NB4 (cell line): Measurements from ENCODE around the gene PFKFB3.
"Not testable (repeated sequence)": the region's sequence is repeated elsewhere in the genome, so short reads cannot be mapped to it uniquely, and the experiment has no call there.

ENCODE experiments used
- DNase-seq: peaks from one replicate; pipeline ENCODE4 v3.0.0; 2010; ENCODE audit warnings: low read depth
- H3K4me3 ChIP-seq: one replicate; pipeline ENCODE4 v1.5.1; 2011; ENCODE audit warnings: mild to moderate bottlenecking, low read depth, low read length, moderate library complexity
- CTCF ChIP-seq: IDR thresholded peaks from one replicate; pipeline ENCODE4 v1.5.1; 2012; ENCODE audit warnings: low read depth, low read length
- MAX ChIP-seq: IDR thresholded peaks from 2 replicates; pipeline ENCODE4 v1.6.1; 2011; ENCODE audit warnings: low read depth, low read length
- MYC ChIP-seq: IDR thresholded peaks from 2 replicates; pipeline ENCODE4 v1.6.1; 2011; ENCODE audit warnings: low read depth, low read length
- POLR2A ChIP-seq: IDR thresholded peaks from 2 replicates; pipeline ENCODE4 v1.6.1; 2011; ENCODE audit warnings: mild to moderate bottlenecking; ENCODE audit not compliant: insufficient read length; ENCODE audit errors: extremely low read depth

The PFKFB3 gene

GRCh38 chr10:6194311-6194710, 8.4 kb upstream of the PFKFB3 start:
- TF ChIP-seq MYC (no peak), POLR2A (no peak), MAX (no peak), CTCF (no peak)
- no peak overlapping the region for H3K4me3 ChIP-seq

DNA sequence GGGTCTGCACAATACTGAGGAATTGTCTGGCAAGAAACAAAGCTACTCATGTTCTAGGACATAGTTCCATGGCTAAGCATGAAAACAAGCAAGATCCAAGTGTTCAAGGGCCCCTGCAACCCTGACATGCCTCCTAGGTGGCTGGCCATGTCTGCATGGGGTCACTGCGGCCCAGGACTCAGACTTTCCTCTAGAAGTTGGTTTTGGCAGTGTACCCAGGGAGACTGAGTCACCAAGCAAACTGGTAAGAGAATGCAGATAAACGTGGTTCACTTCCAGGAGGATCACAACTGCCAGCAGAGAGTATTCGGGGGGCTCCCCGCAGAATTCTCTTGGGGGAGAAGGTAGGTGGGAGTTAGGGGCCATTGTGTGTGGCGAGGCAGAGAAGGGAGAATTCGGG, 7.4 kb upstream of the PFKFB3 start:
- no peak overlapping the region for H3K4me3 ChIP-seq
- TF ChIP-seq CTCF (no peak), MAX (no peak), MYC (no peak), POLR2A (no peak)
- DNase-seq: no peak

More at GRCh38 chr10:6194311-6194710, 8.4 kb upstream of the PFKFB3 start:
- no peak for DNase-seq

DNA sequence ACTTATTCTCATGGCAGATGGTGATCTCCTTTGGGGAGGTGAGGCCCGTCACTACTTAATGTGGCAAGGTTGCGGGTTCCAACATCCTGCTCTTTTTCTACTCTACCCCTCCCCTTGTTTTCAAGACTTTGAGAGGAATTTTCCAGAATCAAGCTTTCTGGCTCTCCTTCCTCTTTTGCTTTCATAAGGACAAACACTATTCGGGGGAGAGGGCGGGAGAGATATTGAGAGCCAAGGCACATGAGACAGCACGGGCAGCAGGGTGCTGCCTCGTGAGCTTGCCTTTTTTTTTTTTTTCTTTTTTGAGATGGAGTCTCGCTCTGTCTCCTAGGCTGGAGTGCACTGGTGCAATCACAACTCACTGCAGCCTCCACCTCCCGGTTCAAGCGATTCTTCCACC, 6.9 kb upstream of the PFKFB3 start:
- TF ChIP-seq MYC (no peak), POLR2A (no peak), MAX (no peak), CTCF (no peak)
- no peak for DNase-seq
- no peak overlapping the region for H3K4me3 ChIP-seq

DNA sequence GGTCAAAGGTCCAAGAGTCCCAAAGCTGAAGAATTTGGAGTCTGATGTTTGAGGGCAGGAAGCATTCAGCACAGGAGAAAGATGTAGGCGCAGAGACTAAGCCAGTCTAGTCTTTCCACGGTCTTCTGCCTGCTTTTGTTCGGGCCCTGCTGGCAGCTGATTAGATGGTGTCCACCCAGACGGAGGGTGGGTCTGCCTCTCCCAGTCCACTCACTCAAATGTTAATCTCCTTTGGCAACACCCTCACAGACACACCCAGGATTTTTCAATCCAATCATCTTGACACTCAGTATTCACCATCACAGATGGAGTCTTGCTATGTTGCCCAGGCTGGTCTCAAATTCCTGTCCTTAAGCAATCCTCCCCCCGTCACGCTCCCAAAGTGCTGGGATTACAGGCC, 6.2 kb upstream of the PFKFB3 start:
- not testable (repeated sequence) for H3K4me3 ChIP-seq, DNase-seq

DNA sequence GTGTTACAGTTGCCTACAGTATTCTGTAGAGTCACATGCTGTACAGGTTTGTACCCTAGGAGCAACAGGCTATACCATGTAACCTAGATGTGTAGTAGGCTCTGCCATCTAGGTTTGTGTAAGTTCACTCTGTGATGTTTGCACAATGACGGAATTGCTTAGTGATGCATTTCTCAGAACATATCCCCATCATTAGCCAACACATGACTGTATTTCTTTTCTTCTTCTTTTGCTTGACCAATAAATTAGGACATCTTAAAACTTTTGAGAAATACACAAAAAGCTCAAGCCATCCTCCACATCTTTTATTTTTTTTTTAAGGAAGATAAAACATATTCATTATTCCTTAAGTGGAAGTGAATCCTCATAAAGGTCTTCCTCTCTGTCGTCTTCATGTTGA, 5.4 kb upstream of the PFKFB3 start:
- H3K4me3 ChIP-seq: no peak overlapping the region
- TF ChIP-seq CTCF (no peak), POLR2A (no peak), MYC (no peak), MAX (no peak)
- DNase-seq: no peak

GRCh38 chr10:6198171-6198570, 4.6 kb upstream of the PFKFB3 start:
- no peak for DNase-seq
- TF ChIP-seq MYC (no peak), POLR2A (no peak), CTCF (no peak), MAX (no peak)
- H3K4me3 ChIP-seq: no peak overlapping the region
